Activated CD8-positive, alpha-beta memory T cell treated with anti-CD3 and anti-CD28 coated beads for 36 hours (primary cell): ENCODE results near the gene S100G. TPM values are rescaled to one million over a fixed set of nuclear protein-coding genes. Genes with fewer than 3 reads are reported as not detected.
"Not testable (repeated sequence)": the region's sequence is repeated elsewhere in the genome, so short reads cannot be mapped to it uniquely, and the experiment has no call there.

ENCODE experiments used
- CTCF ChIA-PET: fragments of 350-600 bp; sonication (Branson Sonifier 250); formaldehyde crosslinking; loops from one replicate; lab custom pipeline; 2021; ENCODE audit warnings: antibody characterized with exemption; lab: Charles Lee
- POLR2A ChIA-PET: fragments of 350-600 bp; sonication (Branson Sonifier 250); formaldehyde crosslinking; loops from one replicate; lab custom pipeline; 2021; ENCODE audit warnings: antibody characterized with exemption; lab: Charles Lee
- total RNA-seq, 2 experiments: library from RNA; stranded (reverse); gene quantifications; one replicate each; pipeline ENCODE4 v1.2.3, GENCODE V29; 2021

Gene S100G
- total RNA-seq: not detected

- ChIA-PET POLR2A (no interaction called here), CTCF (no interaction called here)
Observed at GRCh38 chrX:16649858-16650257, at the start of gene S100G. TSS of gene S100G (plus strand) at chrX:16650158. CDS start at chrX:16651007, 849 bp downstream.

GRCh38 chrX:16601885-16602284 lies 48.1 kb upstream of the S100G start:
- ChIA-PET POLR2A (no interaction called here), CTCF (no interaction called here)

- POLR2A ChIA-PET, CTCF ChIA-PET: not testable (repeated sequence)
Observed at GRCh38 chrX:16603235-16603634, 46.7 kb upstream of the S100G start.

- CTCF ChIA-PET: no interaction called here
- POLR2A ChIA-PET: no interaction called here
Observed at GRCh38 chrX:16603822-16604221, 46.1 kb upstream of the S100G start.

- POLR2A ChIA-PET: no interaction called here
- CTCF ChIA-PET: no interaction called here
Observed at GRCh38 chrX:16604337-16604736, 45.6 kb upstream of the S100G start.

GRCh38 chrX:16606142-16606720 lies 43.7 kb upstream of the S100G start:
- ChIA-PET CTCF (no interaction called here), POLR2A (no interaction called here)

- ChIA-PET CTCF (no interaction called here), POLR2A (no interaction called here)
Observed at GRCh38 chrX:16610121-16610621, 39.8 kb upstream of the S100G start.

GRCh38 chrX:16610654-16611053 lies 39.3 kb upstream of the S100G start:
- POLR2A ChIA-PET, CTCF ChIA-PET: not testable (repeated sequence)

- POLR2A ChIA-PET: no interaction called here
- CTCF ChIA-PET: no interaction called here
Observed at GRCh38 chrX:16612257-16612897, 37.6 kb upstream of the S100G start.

GRCh38 chrX:16617382-16617781 lies 32.6 kb upstream of the S100G start:
- ChIA-PET POLR2A (no interaction called here), CTCF (no interaction called here)

- CTCF ChIA-PET: no interaction called here
- POLR2A ChIA-PET: no interaction called here
Observed at GRCh38 chrX:16618422-16618821, 31.5 kb upstream of the S100G start.

GRCh38 chrX:16619024-16619423 lies 30.9 kb upstream of the S100G start:
- ChIA-PET POLR2A (no interaction called here), CTCF (no interaction called here)

GRCh38 chrX:16628511-16628910 lies 21.4 kb upstream of the S100G start:
- POLR2A ChIA-PET, CTCF ChIA-PET: not testable (repeated sequence)

- ChIA-PET CTCF (interaction anchor here (0.6 kb wide), 1 partner anchor 9 kb away, joined by 3 read pairs; no protein-coding TSS in a partner anchor), POLR2A (no interaction called here)
Observed at GRCh38 chrX:16628946-16629595, 20.9 kb upstream of the S100G start.

GRCh38 chrX:16629909-16630308 lies 20.0 kb upstream of the S100G start:
- POLR2A ChIA-PET: no interaction called here
- CTCF ChIA-PET: interaction anchor here (0.6 kb wide), 1 partner anchor 8 kb away, joined by 3 read pairs; no protein-coding TSS in a partner anchor

- CTCF ChIA-PET: no interaction called here
- POLR2A ChIA-PET: no interaction called here
Observed at GRCh38 chrX:16633754-16634153, 16.2 kb upstream of the S100G start.

- ChIA-PET CTCF (no interaction called here), POLR2A (no interaction called here)
Observed at GRCh38 chrX:16635040-16635439, 14.9 kb upstream of the S100G start.

GRCh38 chrX:16635596-16635995 lies 14.4 kb upstream of the S100G start:
- ChIA-PET POLR2A (no interaction called here), CTCF (no interaction called here)

GRCh38 chrX:16638533-16638932 lies 11.4 kb upstream of the S100G start:
- POLR2A ChIA-PET: no interaction called here
- CTCF ChIA-PET: interaction anchor here (0.7 kb wide), 1 partner anchor 9 kb away, joined by 3 read pairs; no protein-coding TSS in a partner anchor

GRCh38 chrX:16639966-16640365 lies 10.0 kb upstream of the S100G start:
- CTCF ChIA-PET: no interaction called here
- POLR2A ChIA-PET: no interaction called here

GRCh38 chrX:16640823-16641222 lies 9.1 kb upstream of the S100G start:
- ChIA-PET POLR2A (no interaction called here), CTCF (no interaction called here)
